ENCODE measurements around the gene MAP1S.

Gene MAP1S

GRCh38 chr19:17688853-17689595 lies 30.3 kb upstream of the MAP1S start:
- DNase-seq = no peak

GRCh38 chr19:17692566-17692965 lies 26.7 kb upstream of the MAP1S start:
- DNase-seq = no peak

- no peak for DNase-seq
Measured at GRCh38 chr19:17695198-17695597, 24.1 kb upstream of the MAP1S start.

- peak; percentile 75 for DNase-seq
Measured at GRCh38 chr19:17703824-17704463, 15.3 kb upstream of the MAP1S start.

- no peak for DNase-seq
Measured at GRCh38 chr19:17706750-17707181, 12.5 kb upstream of the MAP1S start.

- DNase-seq = no peak
Measured at GRCh38 chr19:17711851-17712250, 7.4 kb upstream of the MAP1S start.

- DNase-seq = no peak
Measured at GRCh38 chr19:17716309-17716929, 2.9 kb upstream of the MAP1S start.

- DNase-seq = no peak
Measured at GRCh38 chr19:17718550-17718946, 732 bp upstream of the MAP1S start.

- peak; percentile 14 for DNase-seq
Measured at GRCh38 chr19:17719730-17720400, 585 bp downstream of the MAP1S start.

- DNase-seq = no peak
Measured at GRCh38 chr19:17720440-17720839, 1.2 kb downstream of the MAP1S start.

GRCh38 chr19:17721111-17721628 lies 1.9 kb downstream of the MAP1S start:
- no peak for DNase-seq

GRCh38 chr19:17721821-17722220 lies 2.5 kb downstream of the MAP1S start:
- DNase-seq = no peak

GRCh38 chr19:17722655-17723240 lies 3.5 kb downstream of the MAP1S start:
- DNase-seq = no peak

GRCh38 chr19:17724655-17725054 lies 5.4 kb downstream of the MAP1S start:
- no peak for DNase-seq

- no peak for DNase-seq
Measured at GRCh38 chr19:17725422-17726078, 6.3 kb downstream of the MAP1S start.

GRCh38 chr19:17726136-17726741 lies 7.0 kb downstream of the MAP1S start:
- no peak for DNase-seq

GRCh38 chr19:17726964-17727773 lies 7.9 kb downstream of the MAP1S start:
- DNase-seq = no peak

- no peak for DNase-seq
Measured at GRCh38 chr19:17727843-17728242, 8.6 kb downstream of the MAP1S start.

GRCh38 chr19:17733127-17733526 lies 13.8 kb downstream of the MAP1S start:
- no peak for DNase-seq

GRCh38 chr19:17734146-17734545 lies 14.9 kb downstream of the MAP1S start:
- DNase-seq = no peak

- DNase-seq = no peak
Measured at GRCh38 chr19:17735410-17735809, 16.1 kb downstream of the MAP1S start.

Data from CD4-positive, alpha-beta T cell treated with Interleukin-17A for 1 hour (primary cell).